GM10248 (cell line): ENCODE data around the gene GRIK3.

ENCODE experiments used
- CTCF ChIA-PET: fragments of 300-600 bp; sonication (Branson Sonifier 250); formaldehyde crosslinking; extraction: SDS; loops from one replicate; lab custom pipeline; 2021; ENCODE audit warnings: antibody characterized with exemption; lab: Yijun Ruan, JAX
- POLR2A ChIA-PET: fragments of 350-650 bp; sonication (Branson Sonifier 250); formaldehyde crosslinking; extraction: SDS; loops from one replicate; lab custom pipeline; 2020; ENCODE audit warnings: antibody characterized with exemption; lab: Yijun Ruan, JAX
- DNase-seq: peaks from one replicate; pipeline ENCODE4 v3.0.0; 2012; ENCODE audit errors: extremely low spot score
- CTCF ChIP-seq: IDR thresholded peaks from 2 replicates; pipeline ENCODE4 v1.5.1; 2012; ENCODE audit warnings: mild to moderate bottlenecking, low read depth; ENCODE audit errors: extremely low read depth, missing control alignments, control extremely low read depth

Gene GRIK3

DNA sequence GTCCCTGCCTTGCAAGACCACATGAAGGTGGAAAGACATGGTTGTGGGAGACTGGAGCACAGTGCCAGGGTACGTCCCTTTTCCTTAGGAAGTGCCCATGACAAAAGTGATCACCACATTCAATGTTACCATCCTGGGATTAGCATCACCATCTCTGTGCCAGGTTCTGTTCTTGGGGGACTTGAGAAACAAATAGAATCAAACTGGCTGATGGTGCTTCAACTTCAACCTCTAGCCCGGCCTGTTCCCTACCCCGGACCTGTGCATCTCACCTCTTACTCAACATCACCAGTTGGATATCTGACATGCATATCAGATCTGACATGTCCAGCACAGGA lies 153.3 kb downstream of the GRIK3 start:
- TF ChIP-seq CTCF: no peak
- no peak for DNase-seq
- POLR2A ChIA-PET: no interaction called here
- CTCF ChIA-PET: interaction anchor here (2.1 to 2.2 kb wide), 2 partner anchors 11 to 17 kb away, joined by 5 to 11 read pairs; no protein-coding TSS in a partner anchor

DNA sequence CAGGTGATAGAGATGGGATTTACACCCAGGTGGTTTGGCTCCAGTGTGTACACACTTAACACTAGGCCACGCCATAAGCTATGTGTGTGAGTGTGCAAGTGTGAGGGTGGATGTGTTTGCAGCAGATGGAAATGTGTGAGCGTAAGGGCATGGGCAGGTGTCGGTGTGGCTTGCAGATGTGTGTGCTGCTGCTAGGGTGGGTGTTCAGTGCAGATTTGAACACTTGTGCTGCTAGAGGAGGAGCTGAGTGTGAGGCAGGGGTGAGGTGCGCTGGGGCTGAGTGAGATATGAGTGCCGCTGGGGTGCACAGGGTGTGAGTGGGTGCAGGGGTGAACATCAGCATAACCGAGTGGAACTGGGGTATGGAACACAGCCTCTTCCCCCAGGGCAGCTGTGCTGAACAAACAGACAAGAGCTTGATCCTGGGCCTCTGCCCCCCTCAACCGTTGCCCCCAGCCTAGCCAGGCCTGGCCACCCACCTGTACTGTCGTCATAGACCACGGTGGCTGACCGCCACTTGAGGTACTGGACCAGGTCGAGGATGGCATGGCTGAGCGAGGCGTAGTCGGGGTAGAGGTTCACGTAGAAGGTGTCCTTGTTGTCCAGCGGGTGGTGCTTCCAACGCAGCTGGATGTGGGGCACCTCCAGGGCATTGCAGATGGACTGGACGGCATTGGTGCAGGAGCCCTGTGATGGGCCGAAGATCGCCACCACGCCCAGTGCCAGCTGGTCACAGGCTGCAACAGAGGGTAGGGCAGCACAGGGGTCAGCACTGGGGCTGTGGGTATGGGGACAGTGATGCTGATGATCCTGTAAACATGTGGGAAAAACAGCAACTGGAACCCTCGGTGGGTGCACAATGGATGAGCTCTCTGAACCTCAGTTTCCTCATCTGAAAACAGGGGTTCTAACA lies 153.9 kb downstream of the GRIK3 start:
- POLR2A ChIA-PET: no interaction called here
- no peak for TF ChIP-seq CTCF
- DNase-seq: no peak
- CTCF ChIA-PET: interaction anchor here (2.1 to 2.2 kb wide), 2 partner anchors 10 to 16 kb away, joined by 5 to 11 read pairs; no protein-coding TSS in a partner anchor

DNA sequence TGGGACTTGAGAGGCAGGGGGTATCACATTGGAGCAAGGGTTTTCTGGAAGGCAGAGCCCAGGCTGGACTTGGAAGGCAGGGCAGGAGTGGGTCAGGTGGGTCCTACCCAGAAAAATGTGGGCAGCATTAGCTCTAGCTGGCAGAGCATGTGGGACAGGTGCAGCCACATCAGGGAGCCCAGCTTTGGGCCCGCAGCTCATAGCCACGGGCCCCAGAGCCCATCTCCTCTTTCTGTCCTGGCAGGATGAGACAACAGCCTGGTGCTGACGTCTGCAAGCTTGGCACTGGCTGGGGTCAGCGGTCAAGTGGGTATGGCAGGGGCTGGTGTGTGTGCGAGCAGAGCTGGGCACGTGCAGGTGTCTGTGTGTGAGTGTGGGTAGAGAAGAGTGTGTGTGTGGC lies 154.7 kb downstream of the GRIK3 start:
- ChIA-PET CTCF (interaction anchor here (2.1 to 2.2 kb wide), 2 partner anchors 9 to 16 kb away, joined by 5 to 11 read pairs; no protein-coding TSS in a partner anchor), POLR2A (no interaction called here)
- DNase-seq: no peak
- no peak for TF ChIP-seq CTCF

DNA sequence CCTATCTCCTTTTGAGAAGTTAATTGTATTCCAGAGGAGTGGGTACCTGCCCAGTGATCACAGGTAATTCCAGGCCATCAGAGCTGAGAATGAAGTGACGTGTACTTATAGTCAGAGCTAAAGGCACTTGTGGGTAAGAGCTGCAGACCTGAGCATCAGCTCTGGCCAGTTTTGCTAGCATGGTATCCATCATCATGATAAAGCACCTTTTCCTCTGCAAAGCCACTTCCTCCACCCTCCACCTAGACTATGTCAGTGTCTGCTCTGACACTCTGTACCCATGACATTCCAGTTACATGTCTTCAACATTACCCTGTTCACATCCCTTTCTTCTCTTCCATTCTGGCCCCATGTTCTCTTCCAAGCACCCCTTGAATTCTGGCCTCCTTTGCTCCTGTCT lies 157.3 kb downstream of the GRIK3 start:
- CTCF ChIA-PET: no interaction called here
- POLR2A ChIA-PET: no interaction called here
- no peak for TF ChIP-seq CTCF
- DNase-seq: no peak

DNA sequence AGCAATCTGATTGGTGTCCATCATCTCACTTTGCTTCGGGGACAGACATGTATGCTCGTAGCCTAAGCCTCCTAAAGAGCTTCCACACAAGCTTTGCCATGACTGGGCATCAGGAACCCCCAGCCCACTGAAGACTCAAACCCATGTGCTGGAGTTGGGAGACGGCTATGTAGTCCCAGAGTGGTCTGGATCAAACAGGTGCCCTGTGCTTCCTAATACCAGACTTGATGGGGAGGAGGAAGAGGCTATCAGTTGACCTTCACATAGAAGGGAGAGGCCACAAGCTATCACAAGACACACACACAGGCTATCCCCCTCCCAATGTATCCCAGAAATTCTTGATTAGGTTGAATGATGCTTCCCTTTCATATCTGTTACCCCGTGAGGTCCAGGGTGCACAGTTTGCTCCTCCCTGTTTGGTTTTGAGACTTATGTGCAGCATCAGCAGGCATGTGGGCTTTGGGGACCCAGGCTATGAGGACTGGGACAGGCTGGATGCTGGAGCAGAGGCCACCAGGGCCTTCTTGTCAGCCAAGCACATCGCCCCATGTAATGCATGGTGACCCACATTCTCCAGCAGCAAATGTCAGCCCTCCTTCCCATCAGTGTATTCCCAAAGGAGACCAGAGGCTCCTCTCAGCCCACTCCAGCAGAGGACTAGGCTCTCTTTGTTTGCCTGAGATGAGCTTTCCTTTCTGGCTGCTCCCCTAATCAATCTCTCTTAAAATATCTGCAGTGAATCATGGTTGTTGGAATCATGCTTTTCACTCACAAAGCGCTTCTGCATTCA lies 159.8 kb downstream of the GRIK3 start:
- ChIA-PET CTCF (interaction anchor here (1.6 kb wide), 1 partner anchor 11 kb away, joined by 8 read pairs; no protein-coding TSS in a partner anchor), POLR2A (no interaction called here)

More for the DNA sequence above, 159.8 kb downstream of the GRIK3 start:
- DNase-seq: no peak
- TF ChIP-seq CTCF: no peak
